Breast epithelium (tissue), 4 donors: ENCODE data around the gene UNC5B. TPM values are rescaled to one million over a fixed set of nuclear protein-coding genes. Genes with fewer than 3 reads are reported as not detected.
A peak's percentile ranks its signal among the peaks of the same experiment; 100 is the strongest.

Source experiments
- DNase-seq, 2 donors: peaks; one replicate each; pipeline ENCODE4 v3.0.0-alpha.2; 2019; ENCODE audit warnings: low spot score in 2 of 2
- H3K27ac ChIP-seq, 2 donors: fragments of 200-600 bp; sonication (generic) in 1 of 2; one replicate each; pipeline ENCODE4 v1.5.1; 2016 to 2019; ENCODE audit warnings: mild to moderate bottlenecking in 1 of 2
- H3K27me3 ChIP-seq, 2 donors: fragments of 200-600 bp; sonication (generic) in 1 of 2; one replicate each; pipeline versions ENCODE4 v1.5.1 to v1.6.0; 2017 to 2019; ENCODE audit warnings: control low read depth in 1 of 2, mild to moderate bottlenecking in 1 of 2
- H3K36me3 ChIP-seq: fragments of 200-600 bp; one replicate; pipeline ENCODE4 v1.5.1; 2019
- H3K4me1 ChIP-seq, 2 donors: fragments of 200-600 bp; sonication (generic); one replicate each; pipeline ENCODE4 v1.5.1; 2016 to 2019; ENCODE audit warnings: control low read depth in 1 of 2
- H3K4me3 ChIP-seq, 3 donors: fragments of 200-600 bp; sonication (generic); 1 replicate in 2 of 3; 2 replicates in 1 of 3; pipeline ENCODE4 v1.5.1; 2016 to 2019; ENCODE audit warnings: mild to moderate bottlenecking in 3 of 3, moderate library complexity in 2 of 3
- H3K9me3 ChIP-seq, 2 donors: fragments of 200-600 bp; sonication (generic) in 1 of 2; one replicate each; pipeline ENCODE4 v1.5.1; 2016 to 2019; ENCODE audit warnings: control low read depth in 1 of 2
- POLR2A ChIP-seq: fragments of 450-650 bp; IDR thresholded peaks from one replicate; pipeline ENCODE4 v1.6.1; 2016; ENCODE audit warnings: antibody characterized with exemption, mild to moderate bottlenecking, moderate library complexity
- POLR2AphosphoS5 ChIP-seq, 3 donors: sonication (generic); formaldehyde crosslinking; IDR thresholded peaks; one replicate each; pipeline ENCODE4 v1.6.1; 2017; ENCODE audit warnings: antibody characterized with exemption in 3 of 3
- intact Hi-C: fragments of 100-400 bp; cut with DNase I; formaldehyde crosslinking; loops from one replicate; pipeline ENCODE4 v1.15.1; 2023; ENCODE audit warnings: low total_unique reads
- total RNA-seq, 3 donors: library from RNA; depleted of rRNA; stranded (reverse); fragments of >200 nt; gene quantifications; one replicate each; pipeline ENCODE4 v1.1.0, GENCODE V29; 2016
- TF ChIP-seq, protein P1 (sequence below), 3 donors: fragments of 450-650 bp; IDR thresholded peaks; one replicate each; pipeline ENCODE4 v1.5.1; 2016 to 2017; ENCODE audit warnings: antibody characterized with exemption in 3 of 3, mild to moderate bottlenecking in 3 of 3, moderate library complexity in 3 of 3

Gene UNC5B
- total RNA-seq, 3 donors from 2014 or later: 0.80 to 4.9 (median 3.5) TPM

DNA sequence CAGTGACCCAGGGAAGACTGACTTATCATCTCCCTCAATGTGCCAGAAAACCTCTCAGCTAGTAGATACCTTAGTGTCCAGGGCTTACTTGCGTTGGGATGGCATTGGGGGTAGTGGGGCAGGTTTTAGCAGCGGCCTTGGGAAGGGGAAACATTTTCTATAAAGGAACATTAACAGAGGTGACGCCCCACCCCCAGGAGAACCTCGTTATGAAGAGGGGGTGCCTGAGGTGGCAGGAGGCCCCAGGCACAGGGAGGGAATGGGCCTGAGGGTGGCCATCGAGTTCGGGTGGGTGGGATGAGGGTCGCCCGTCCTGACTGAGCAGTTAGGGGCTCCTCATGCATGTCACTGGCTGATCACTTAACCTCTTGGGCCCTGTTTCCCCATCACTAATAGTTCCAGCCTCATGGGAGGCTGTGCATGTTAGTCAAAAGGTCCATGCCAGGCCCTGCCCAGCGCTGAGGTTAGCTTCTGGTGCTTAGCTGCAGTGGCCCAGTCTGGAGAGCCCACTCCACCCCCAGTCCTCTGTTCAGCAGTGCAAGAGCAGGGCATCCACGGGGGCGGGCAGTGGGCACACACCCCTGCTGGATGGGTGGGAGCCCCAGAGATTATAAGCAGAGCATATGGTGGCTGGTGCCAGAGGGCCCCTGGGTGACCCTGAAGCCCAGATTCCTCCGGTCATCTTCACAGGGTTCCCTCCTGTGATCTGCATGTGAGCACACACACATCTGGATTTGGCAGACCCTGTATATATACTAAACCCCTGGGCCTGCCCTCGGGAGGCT is 27.0 kb downstream of the UNC5B start:
- no peak for DNase-seq
- TF ChIP-seq POLR2AphosphoS5 (IDR thresholded peaks at IDR 0.05): no peak
- TF ChIP-seq, protein P1, sequence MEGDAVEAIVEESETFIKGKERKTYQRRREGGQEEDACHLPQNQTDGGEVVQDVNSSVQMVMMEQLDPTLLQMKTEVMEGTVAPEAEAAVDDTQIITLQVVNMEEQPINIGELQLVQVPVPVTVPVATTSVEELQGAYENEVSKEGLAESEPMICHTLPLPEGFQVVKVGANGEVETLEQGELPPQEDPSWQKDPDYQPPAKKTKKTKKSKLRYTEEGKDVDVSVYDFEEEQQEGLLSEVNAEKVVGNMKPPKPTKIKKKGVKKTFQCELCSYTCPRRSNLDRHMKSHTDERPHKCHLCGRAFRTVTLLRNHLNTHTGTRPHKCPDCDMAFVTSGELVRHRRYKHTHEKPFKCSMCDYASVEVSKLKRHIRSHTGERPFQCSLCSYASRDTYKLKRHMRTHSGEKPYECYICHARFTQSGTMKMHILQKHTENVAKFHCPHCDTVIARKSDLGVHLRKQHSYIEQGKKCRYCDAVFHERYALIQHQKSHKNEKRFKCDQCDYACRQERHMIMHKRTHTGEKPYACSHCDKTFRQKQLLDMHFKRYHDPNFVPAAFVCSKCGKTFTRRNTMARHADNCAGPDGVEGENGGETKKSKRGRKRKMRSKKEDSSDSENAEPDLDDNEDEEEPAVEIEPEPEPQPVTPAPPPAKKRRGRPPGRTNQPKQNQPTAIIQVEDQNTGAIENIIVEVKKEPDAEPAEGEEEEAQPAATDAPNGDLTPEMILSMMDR (IDR thresholded peaks at IDR 0.05): no peak
- TF ChIP-seq POLR2A: no peak
- Histone ChIP-seq H3K36me3 (no peaks in the 10 kb centered on the region), H3K9me3 (no peaks in the 10 kb centered on the region), H3K27ac (no peak overlapping the region), H3K4me3 (no peak overlapping the region), H3K27me3 (no peaks in the 10 kb centered on the region), H3K4me1 (peaks cover 11 to 18% of the 10 kb centered on the region in 2 donors)
- intact Hi-C loops: no loop called here

DNA sequence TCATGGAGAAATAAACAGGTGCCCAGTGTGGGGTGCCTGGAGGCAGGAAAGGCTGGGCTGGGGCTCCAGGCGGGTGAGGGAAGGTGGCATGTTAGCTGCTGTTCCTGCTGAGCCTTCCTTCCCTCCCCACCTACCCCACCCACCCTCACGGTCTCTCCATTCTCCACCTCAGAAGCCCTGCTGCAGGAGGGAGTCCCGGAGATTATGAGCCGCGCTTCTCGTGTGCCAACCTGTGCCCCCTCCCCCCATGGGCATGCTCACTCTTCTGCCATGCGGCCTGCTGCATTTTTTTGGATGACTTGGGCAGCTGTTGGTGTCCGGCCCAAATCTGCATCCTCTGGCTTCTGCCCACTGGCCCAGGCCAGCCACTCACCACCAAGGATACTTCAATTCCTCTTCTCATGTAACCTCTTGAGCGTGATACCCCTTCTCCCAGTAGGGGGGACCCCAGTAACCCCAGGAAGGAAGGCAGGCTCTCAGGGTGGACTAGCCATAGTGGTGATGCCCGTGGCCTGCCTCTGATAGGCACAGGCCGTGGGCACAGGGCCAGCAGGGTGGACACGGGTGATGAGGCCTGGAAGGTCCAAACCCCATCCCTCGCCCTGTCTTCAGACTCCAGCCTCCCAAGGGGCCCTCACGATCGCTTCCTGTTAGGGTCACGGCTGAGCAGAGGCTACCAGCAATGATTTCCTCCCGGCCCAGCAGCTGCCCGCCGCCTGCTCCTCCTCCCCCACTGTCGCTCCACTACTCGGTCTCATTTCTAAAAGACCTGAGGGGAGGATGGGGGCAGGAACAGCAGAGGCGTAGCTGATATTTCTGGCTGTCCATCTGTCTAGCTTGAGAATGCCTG is 27.8 kb downstream of the UNC5B start:
- peak overlapping the region in 1 of 2 donors; percentile 54 for H3K27ac ChIP-seq
- no peak overlapping the region for H3K4me3 ChIP-seq
- intact Hi-C loops: no loop called here
- TF ChIP-seq POLR2AphosphoS5 (IDR thresholded peaks at IDR 0.05): no peak
- TF ChIP-seq, protein P1 (IDR thresholded peaks at IDR 0.05): no peak
- TF ChIP-seq POLR2A: no peak
- H3K36me3 ChIP-seq: no peaks in the 10 kb centered on the region
- no peak for DNase-seq
- H3K9me3 ChIP-seq: no peaks in the 10 kb centered on the region
- peaks cover 12 to 25% of the 10 kb centered on the region in 2 donors for H3K4me1 ChIP-seq
- no peaks in the 10 kb centered on the region for H3K27me3 ChIP-seq

DNA sequence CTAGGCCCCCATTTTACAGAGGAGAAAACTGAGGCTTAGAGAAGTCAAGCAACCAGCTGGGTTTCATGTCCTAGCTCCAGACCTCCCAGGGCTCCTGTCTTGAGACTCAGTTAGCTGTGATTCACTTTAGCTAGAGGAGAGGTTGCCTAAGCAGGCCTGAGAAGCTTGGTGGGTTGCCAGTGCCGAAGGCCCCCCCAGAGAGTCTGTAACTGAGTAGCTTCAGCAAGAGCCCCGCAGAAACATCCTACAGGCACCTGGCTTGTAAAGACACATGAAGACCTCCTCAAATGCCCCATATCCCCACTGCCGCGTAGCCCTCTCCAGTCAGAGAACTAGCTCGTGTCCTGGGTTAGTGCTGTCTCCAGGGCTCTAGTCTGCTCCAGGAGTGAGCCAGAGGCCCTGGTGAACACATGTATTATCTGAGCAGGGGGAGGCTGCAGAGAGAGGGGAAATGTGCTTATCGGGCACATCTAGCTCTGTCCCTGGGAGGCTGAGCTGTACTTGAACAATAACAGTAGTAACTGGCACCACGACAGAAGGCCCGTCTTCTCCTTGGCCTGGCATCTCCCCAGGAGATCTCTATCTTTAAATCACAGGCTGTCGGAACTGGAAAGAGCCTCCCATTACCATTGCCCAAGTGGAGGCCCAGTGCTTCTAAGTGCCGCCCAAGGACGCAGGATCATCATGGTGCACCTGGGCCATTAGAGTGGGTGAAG is 28.9 kb downstream of the UNC5B start:
- Histone ChIP-seq H3K4me1 (peaks cover 12 to 26% of the 10 kb centered on the region in 2 donors), H3K27ac (peak overlapping the region; percentile 40 to 74)

DNA sequence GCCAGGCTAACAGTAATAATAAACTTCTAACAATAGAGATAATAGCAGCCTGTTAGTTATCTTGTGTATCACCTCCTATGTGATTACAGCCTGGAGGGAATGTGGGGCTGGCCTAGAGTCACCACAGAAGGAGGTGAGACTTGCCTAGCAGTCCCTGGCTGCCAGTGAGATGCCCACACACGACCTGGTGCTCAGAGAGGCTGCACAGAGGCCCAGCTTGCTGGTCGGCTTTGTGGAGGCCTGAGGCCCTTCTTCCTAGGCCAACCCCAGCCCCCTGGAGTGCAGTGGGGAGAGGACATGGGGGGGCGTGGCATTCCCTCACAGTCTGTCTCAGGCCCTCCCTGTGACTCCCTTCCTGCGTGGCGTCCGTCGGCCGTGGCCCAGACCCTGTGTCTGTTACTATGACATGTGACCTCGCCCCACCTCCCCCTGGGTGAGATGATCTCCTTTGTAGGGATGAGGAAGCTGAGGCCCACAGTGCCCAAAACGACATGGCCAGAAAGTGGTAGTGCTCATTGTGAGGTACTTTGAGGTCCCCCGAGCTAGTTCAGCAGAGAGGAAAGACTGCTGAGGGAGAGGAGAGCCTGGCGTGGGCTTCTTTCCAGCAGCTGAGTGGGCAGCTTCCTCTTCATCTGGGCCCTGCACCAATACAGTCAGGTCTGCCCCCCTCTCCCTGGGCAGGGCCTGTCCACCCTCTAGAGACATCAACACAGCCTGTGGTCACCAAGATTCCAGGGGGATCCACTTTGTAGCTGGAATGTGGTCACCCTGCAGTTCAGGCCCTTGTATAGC is 29.7 kb downstream of the UNC5B start:
- Histone ChIP-seq H3K36me3 (no peaks in the 10 kb centered on the region), H3K27ac (peak overlapping the region; percentile 40 to 74), H3K4me1 (peaks cover 16 to 33% of the 10 kb centered on the region in 2 donors), H3K27me3 (no peaks in the 10 kb centered on the region), H3K9me3 (no peaks in the 10 kb centered on the region), H3K4me3 (no peak overlapping the region)
- intact Hi-C loops: no loop called here
- no peak for DNase-seq
- TF ChIP-seq POLR2A (no peak), POLR2AphosphoS5 (IDR thresholded peaks at IDR 0.05) (no peak)
- TF ChIP-seq, protein P1 (IDR thresholded peaks at IDR 0.05): no peak

More for the DNA sequence above, 28.9 kb downstream of the UNC5B start:
- Histone ChIP-seq H3K9me3 (no peaks in the 10 kb centered on the region), H3K36me3 (no peaks in the 10 kb centered on the region), H3K4me3 (no peak overlapping the region), H3K27me3 (no peaks in the 10 kb centered on the region)
- DNase-seq: no peak
- TF ChIP-seq POLR2A: no peak
- TF ChIP-seq, protein P1 (IDR thresholded peaks at IDR 0.05): no peak
- no peak for TF ChIP-seq POLR2AphosphoS5 (IDR thresholded peaks at IDR 0.05)
- intact Hi-C loops: no loop called here
